ENCODE data around the gene FSTL4.

GRCh38 chr5:133552925-133553525 is 59.3 kb downstream of the FSTL4 start:
- TF ChIP-seq, protein P1, sequence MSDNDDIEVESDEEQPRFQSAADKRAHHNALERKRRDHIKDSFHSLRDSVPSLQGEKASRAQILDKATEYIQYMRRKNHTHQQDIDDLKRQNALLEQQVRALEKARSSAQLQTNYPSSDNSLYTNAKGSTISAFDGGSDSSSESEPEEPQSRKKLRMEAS (IDR thresholded peaks at IDR 0.05; ENCODE audit: low read depth) = no peak
- TF ChIP-seq REST (IDR thresholded peaks at IDR 0.05; ENCODE audit: low read depth, low read length) = no peak
- TF ChIP-seq, protein P2, sequence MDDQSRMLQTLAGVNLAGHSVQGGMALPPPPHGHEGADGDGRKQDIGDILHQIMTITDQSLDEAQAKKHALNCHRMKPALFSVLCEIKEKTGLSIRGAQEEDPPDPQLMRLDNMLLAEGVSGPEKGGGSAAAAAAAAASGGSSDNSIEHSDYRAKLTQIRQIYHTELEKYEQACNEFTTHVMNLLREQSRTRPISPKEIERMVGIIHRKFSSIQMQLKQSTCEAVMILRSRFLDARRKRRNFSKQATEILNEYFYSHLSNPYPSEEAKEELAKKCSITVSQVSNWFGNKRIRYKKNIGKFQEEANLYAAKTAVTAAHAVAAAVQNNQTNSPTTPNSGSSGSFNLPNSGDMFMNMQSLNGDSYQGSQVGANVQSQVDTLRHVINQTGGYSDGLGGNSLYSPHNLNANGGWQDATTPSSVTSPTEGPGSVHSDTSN (IDR thresholded peaks at IDR 0.05) = no peak
- no peak for TF ChIP-seq RXRA (IDR thresholded peaks at IDR 0.05; ENCODE audit: borderline replicate concordance, low read depth)
- peak; percentile 66 for TF ChIP-seq CTCF (IDR thresholded peaks at IDR 0.05)
- TF ChIP-seq NFIC (IDR thresholded peaks at IDR 0.05; ENCODE audit: borderline replicate concordance) = no peak
- no peak for TF ChIP-seq MEF2A (IDR thresholded peaks at IDR 0.05; ENCODE audit: borderline replicate concordance, low read depth)
- no peak for TF ChIP-seq GABPA (IDR thresholded peaks at IDR 0.05; ENCODE audit: low read depth)
- TF ChIP-seq USF2 (IDR thresholded peaks at IDR 0.05; ENCODE audit: borderline replicate concordance, low read depth, low read length) = no peak
- no peak for TF ChIP-seq JUND (IDR thresholded peaks at IDR 0.05)
- TF ChIP-seq RAD21 (IDR thresholded peaks at IDR 0.05; ENCODE audit: low read length) = peak; percentile 68

All from SK-N-SH (cell line).